ENCODE data around the gene DLEC1.
"Not testable (repeated sequence)": the region's sequence is repeated elsewhere in the genome, so short reads cannot be mapped to it uniquely, and the experiment has no call there.

DLEC1 gene

GRCh38 chr3:38046821-38047220, 7.8 kb downstream of the DLEC1 start:
- DNase-seq, result no peak

GRCh38 chr3:38047896-38048295, 8.9 kb downstream of the DLEC1 start:
- DNase-seq, result no peak

- no peak for DNase-seq
Observed at GRCh38 chr3:38049358-38050126, 10.5 kb downstream of the DLEC1 start.

GRCh38 chr3:38051131-38051530, 12.1 kb downstream of the DLEC1 start:
- DNase-seq, result no peak

- not testable (repeated sequence) for DNase-seq
Observed at GRCh38 chr3:38053286-38053685, 14.3 kb downstream of the DLEC1 start.

- DNase-seq, result not testable (repeated sequence)
Observed at GRCh38 chr3:38053813-38054498, 14.9 kb downstream of the DLEC1 start.

- DNase-seq, result no peak
Observed at GRCh38 chr3:38054499-38055001, 15.5 kb downstream of the DLEC1 start.

GRCh38 chr3:38059148-38059547, 20.1 kb downstream of the DLEC1 start:
- no peak for DNase-seq

- no peak for DNase-seq
Observed at GRCh38 chr3:38059591-38059990, 20.6 kb downstream of the DLEC1 start.

- no peak for DNase-seq
Observed at GRCh38 chr3:38062809-38063208, 23.8 kb downstream of the DLEC1 start.

GRCh38 chr3:38064453-38064852, 25.4 kb downstream of the DLEC1 start:
- DNase-seq, result not testable (repeated sequence)

GRCh38 chr3:38067508-38068233, 28.7 kb downstream of the DLEC1 start:
- no peak for DNase-seq

- no peak for DNase-seq
Observed at GRCh38 chr3:38070013-38070412, 31.0 kb downstream of the DLEC1 start.

GRCh38 chr3:38077073-38077472, 38.1 kb downstream of the DLEC1 start:
- DNase-seq, result not testable (repeated sequence)

- not testable (repeated sequence) for DNase-seq
Observed at GRCh38 chr3:38082296-38082695, 43.3 kb downstream of the DLEC1 start.

- DNase-seq, result not testable (repeated sequence)
Observed at GRCh38 chr3:38083254-38083653, 44.2 kb downstream of the DLEC1 start.

- no peak for DNase-seq
Observed at GRCh38 chr3:38083871-38084333, 44.9 kb downstream of the DLEC1 start.

GRCh38 chr3:38084334-38085310, 45.6 kb downstream of the DLEC1 start:
- DNase-seq, result no peak

GRCh38 chr3:38085311-38085942, 46.4 kb downstream of the DLEC1 start:
- no peak for DNase-seq

GRCh38 chr3:38085943-38086324, 46.9 kb downstream of the DLEC1 start:
- DNase-seq, result no peak

GRCh38 chr3:38086496-38086895, 47.5 kb downstream of the DLEC1 start:
- DNase-seq, result no peak

GRCh38 chr3:38087278-38087677, 48.3 kb downstream of the DLEC1 start:
- not testable (repeated sequence) for DNase-seq

Data from NCI-H748 treated with DMSO at 0.1 percent for 48 hours (cell line).